Heart left ventricle (tissue), 16 donors: Measurements from ENCODE around the gene PTTG1. TPM values are rescaled to one million over a fixed set of nuclear protein-coding genes. Genes with fewer than 3 reads are reported as not detected.

Source experiments
- ATAC-seq, 4 donors: fragments of 200-7000 bp; cut with Tn5 transposase; one replicate each; pipeline ENCODE4 v1.9.1; 2020 to 2022; ENCODE audit warnings: moderate library complexity in 4 of 4, mild to moderate bottlenecking in 3 of 4, moderate number of reproducible peaks in 1 of 4
- DNase-seq, 5 donors: peaks; one replicate each; pipeline ENCODE4 v3.0.0-alpha.2; 2020
- H3K27ac ChIP-seq, 12 donors: fragments of 200-600 bp; sonication (generic) in 4 of 12; one replicate each; pipeline versions ENCODE4 v1.5.0 to v1.8.0; 2016 to 2022; ENCODE audit warnings: mild to moderate bottlenecking in 2 of 12
- H3K27me3 ChIP-seq, 9 donors: fragments of 200-600 bp; sonication (generic) in 2 of 9; one replicate each; pipeline versions ENCODE4 v1.5.1 to v1.8.0; 2016 to 2022; ENCODE audit warnings: mild to moderate bottlenecking in 3 of 9
- H3K36me3 ChIP-seq, 9 donors: fragments of 200-600 bp; sonication (generic) in 2 of 9; one replicate each; pipeline versions ENCODE4 v1.5.0 to v1.8.0; 2018 to 2022; ENCODE audit warnings: mild to moderate bottlenecking in 2 of 9
- H3K4me1 ChIP-seq, 12 donors: fragments of 200-600 bp; sonication (generic) in 4 of 12; one replicate each; pipeline versions ENCODE4 v1.5.0 to v1.8.0; 2016 to 2022; ENCODE audit warnings: mild to moderate bottlenecking in 3 of 12
- H3K4me3 ChIP-seq, 12 donors: fragments of 200-600 bp; sonication (generic) in 4 of 12; one replicate each; pipeline versions ENCODE4 v1.5.0 to v1.8.0; 2017 to 2022; ENCODE audit warnings: mild to moderate bottlenecking in 9 of 12, moderate library complexity in 4 of 12
- H3K9me3 ChIP-seq, 12 donors: fragments of 200-600 bp; sonication (generic) in 4 of 12; one replicate each; pipeline versions ENCODE4 v1.5.0 to v1.8.0; 2016 to 2022; ENCODE audit warnings: mild to moderate bottlenecking in 1 of 12
- CTCF ChIP-seq, 12 donors: fragments of 200-600 bp; sonication (generic) in 4 of 12; IDR thresholded peaks; one replicate each; pipeline versions ENCODE4 v1.5.0 to v1.8.0; 2018 to 2022; ENCODE audit warnings: antibody characterized with exemption in 12 of 12, mild to moderate bottlenecking in 5 of 12
- POLR2A ChIP-seq, 2 donors: fragments of 450-650 bp; IDR thresholded peaks; one replicate each; pipeline ENCODE4 v1.6.1; 2017; ENCODE audit warnings: antibody characterized with exemption in 2 of 2, mild to moderate bottlenecking in 2 of 2, moderate library complexity in 2 of 2
- WGBS, 4 donors: extraction: QIAGEN DNeasy Blood & Tissue Kit in 2 of 4; methylation state at CpG; one replicate each; pipeline versions ENCODE4 v1.1.5 to v1.1.7; 2013 to 2018; 5-methylcytosine and 5-hydroxymethylcytosine counted together
- intact Hi-C, 10 donors: fragments of 100-400 bp; cut with DNase I; formaldehyde crosslinking; loops; one replicate each; pipeline versions ENCODE4 v1.11.1 to v1.14.2; 2022
- polyA plus RNA-seq, 2 donors: library from polyadenylated mRNA; stranded (reverse); fragments of 200-250 nt; gene quantifications; one replicate each; pipeline ENCODE4 v1.2.3, GENCODE V29; 2013
- total RNA-seq, 9 donors: library from RNA; depleted of rRNA in 2 of 9; stranded (reverse); fragments of >200 nt in 2 of 9; fragmentation: NEBNext Ultra II Directional in 3 of 9; extraction: Animal tissue kit (Norgen Biotek cat#: 25700) in 3 of 9; gene quantifications; one replicate each; pipeline versions ENCODE4 v1.1.0 to v1.2.4, GENCODE V29; 2016 to 2023
- donor health status: ischemic (EF 13 %, LVEDD 7.1; RV severe dilation, severe dysfunction).
- donor health status: healthy with polysubstance abuse.
- donor health status: DM: no; HTN: yes; CAD: no.
- donor health status: DM: no; HTN: no; CAD: no.
- donor health status: ischemic (EF 25% LVEDD 6.9; RV normal size, moderate dysfunction).
- donor health status: ischemic (EF 25% LVEDD 5.7; RV mildly dilated, moderate dysfunction).
- donor health status: healthy.
- donor health status: DM: yes; HTN: yes; CAD: no.
- donor health status: ischemic (EF 35%, LVEDD 5.7; RV mildly dilated, moderate dysfunction).
- donor health status: nonischemic (EF 11% LVEDD 7.7; RV severe dilation, severe dysfunction).
- donor health status: DM: yes; HTN: yes; CAD: no.
- donor health status: PGD.
- donor health status: ischemic (EF 29% LVEDD 5.4; RV normal size, mild dysfunction).
- donor health status: nonischemic (EF 23%, LVEDD 6.1; RV moderate dilation, normal function).

Gene PTTG1
- total and polyA plus RNA-seq, 11 donors, result 0.70 to 22.9 (median 1.7) TPM

- peaks cover 0 to 65% (median 26%) of the 10 kb centered on the region in 12 donors for H3K4me1 ChIP-seq
- TF ChIP-seq CTCF (IDR thresholded peaks at IDR 0.05) (no peak), POLR2A (IDR thresholded peaks at IDR 0.05) (no peak)
- H3K36me3 ChIP-seq, result peaks cover 0 to 4% (median 0%) of the 10 kb centered on the region in 9 donors
- no peaks in the 10 kb centered on the region for H3K27me3 ChIP-seq
- no peaks in the 10 kb centered on the region for H3K9me3 ChIP-seq
- DNase-seq (no peak), ATAC-seq (no peak)
- no peak overlapping the region for H3K4me3 ChIP-seq
- intact Hi-C loops, result no loop called here
- H3K27ac ChIP-seq, result peak overlapping the region in 1 of 12 donors; percentile 96
These were observed 1.4 kb upstream of the PTTG1 start for GRCh38 chr5:160420331-160420610.

- H3K4me1 ChIP-seq, result peaks cover 0 to 53% (median 7%) of the 10 kb centered on the region in 12 donors
- H3K36me3 ChIP-seq, result no peaks in the 10 kb centered on the region
- H3K27ac ChIP-seq, result no peak overlapping the region
- WGBS, 4 donors, result 40 to 66% (median 46%) methylated on average over 2 of the region's 2 CpGs
- intact Hi-C loops, result no loop called here
- H3K4me3 ChIP-seq, result peak overlapping the region in 1 of 12 donors; percentile 69
- no peak for TF ChIP-seq POLR2A (IDR thresholded peaks at IDR 0.05)
- TF ChIP-seq CTCF (IDR thresholded peaks at IDR 0.05), result no peak
- no peaks in the 10 kb centered on the region for H3K9me3 ChIP-seq
- DNase-seq, result no peak
- no peak for ATAC-seq
- no peaks in the 10 kb centered on the region for H3K27me3 ChIP-seq
These were observed 1.4 kb downstream of the PTTG1 start for GRCh38 chr5:160423099-160423498.

GRCh38 chr5:160427607-160428006 lies 6.0 kb downstream of the PTTG1 start:
- Histone ChIP-seq H3K9me3 (no peaks in the 10 kb centered on the region), H3K27ac (no peak overlapping the region), H3K4me3 (no peak overlapping the region), H3K27me3 (no peaks in the 10 kb centered on the region), H3K36me3 (peaks cover 0 to 9% (median 0%) of the 10 kb centered on the region in 9 donors), H3K4me1 (peaks cover 0 to 27% (median 0%) of the 10 kb centered on the region in 12 donors)
- no peak for TF ChIP-seq CTCF (IDR thresholded peaks at IDR 0.05)
- TF ChIP-seq POLR2A (IDR thresholded peaks at IDR 0.05), result no peak
- ATAC-seq (no peak), DNase-seq (no peak)
- WGBS, 4 donors, result 84 to 100% (median 97%) methylated on average over 4 of the region's 4 CpGs
- intact Hi-C loops, result no loop called here

- DNase-seq (no peak), ATAC-seq (no peak)
- no peaks in the 10 kb centered on the region for H3K9me3 ChIP-seq
- intact Hi-C loops, result loop anchor here in 1 of 10 donors (10.0 kb wide), 1 partner anchor 73 kb away; no protein-coding TSS in a partner anchor
- TF ChIP-seq CTCF (IDR thresholded peaks at IDR 0.05) (no peak), POLR2A (IDR thresholded peaks at IDR 0.05) (no peak)
- peaks cover 0 to 2% (median 0%) of the 10 kb centered on the region in 9 donors for H3K27me3 ChIP-seq
- no peak overlapping the region for H3K4me3 ChIP-seq
- 91 to 96% (median 93%) methylated on average over 4 of the region's 4 CpGs for WGBS, 4 donors
- H3K36me3 ChIP-seq, result peaks cover 0 to 9% (median 0%) of the 10 kb centered on the region in 9 donors
- no peak overlapping the region for H3K27ac ChIP-seq
- H3K4me1 ChIP-seq, result no peaks in the 10 kb centered on the region
These were observed 10.5 kb downstream of the PTTG1 start for GRCh38 chr5:160432196-160432595.
